C4-2B (cell line): ENCODE measurements around the gene BRSK2.

Source experiments
- ZFX ChIP-seq: fragments of 450-650 bp; IDR thresholded peaks from 2 replicates; pipeline ENCODE4 v1.6.1; 2017
- TF ChIP-seq, protein P1 (sequence below): fragments of 450-650 bp; conservative IDR thresholded peaks from 2 replicates; pipeline ENCODE4 v1.5.1; 2017; ENCODE audit warnings: mild to moderate bottlenecking

DNA sequence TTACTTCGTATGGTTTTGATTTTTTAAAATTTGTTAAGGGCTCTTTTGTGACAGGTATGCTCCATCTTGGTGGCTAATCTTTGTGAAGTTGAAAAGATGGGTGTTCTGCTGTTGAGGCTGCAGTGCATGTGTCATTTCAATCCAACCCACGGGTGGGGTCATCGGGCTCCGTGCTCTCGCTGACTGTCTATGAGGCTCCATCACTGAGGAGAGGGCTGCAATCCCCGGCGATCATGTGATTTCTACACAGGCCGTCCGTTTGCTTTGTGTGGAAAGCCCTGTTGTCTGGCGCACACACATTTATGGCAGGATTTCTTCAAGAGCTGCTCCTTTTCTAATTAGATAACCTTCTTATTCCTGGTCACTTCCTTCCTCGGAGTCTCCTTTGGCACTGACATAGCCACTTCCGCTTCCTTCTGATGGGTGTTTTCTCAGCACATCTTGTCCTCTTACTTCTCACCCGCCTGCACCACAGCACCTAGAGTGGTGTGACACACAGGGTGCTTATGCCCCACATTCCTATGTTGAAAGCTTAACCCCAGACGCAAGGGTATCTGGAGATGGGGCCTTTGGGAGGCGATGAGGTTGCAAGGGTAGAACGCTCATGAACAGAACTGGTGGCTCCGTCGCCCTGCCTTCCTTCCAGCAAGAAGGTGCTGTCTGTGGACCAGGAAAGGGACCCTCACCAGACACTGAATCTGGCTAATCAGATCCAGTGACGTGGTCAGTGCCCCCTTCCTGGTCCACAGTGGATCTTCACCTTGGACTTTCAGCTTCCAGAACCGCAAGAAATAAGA, 87.4 kb downstream of the BRSK2 start:
- TF ChIP-seq, protein P1, sequence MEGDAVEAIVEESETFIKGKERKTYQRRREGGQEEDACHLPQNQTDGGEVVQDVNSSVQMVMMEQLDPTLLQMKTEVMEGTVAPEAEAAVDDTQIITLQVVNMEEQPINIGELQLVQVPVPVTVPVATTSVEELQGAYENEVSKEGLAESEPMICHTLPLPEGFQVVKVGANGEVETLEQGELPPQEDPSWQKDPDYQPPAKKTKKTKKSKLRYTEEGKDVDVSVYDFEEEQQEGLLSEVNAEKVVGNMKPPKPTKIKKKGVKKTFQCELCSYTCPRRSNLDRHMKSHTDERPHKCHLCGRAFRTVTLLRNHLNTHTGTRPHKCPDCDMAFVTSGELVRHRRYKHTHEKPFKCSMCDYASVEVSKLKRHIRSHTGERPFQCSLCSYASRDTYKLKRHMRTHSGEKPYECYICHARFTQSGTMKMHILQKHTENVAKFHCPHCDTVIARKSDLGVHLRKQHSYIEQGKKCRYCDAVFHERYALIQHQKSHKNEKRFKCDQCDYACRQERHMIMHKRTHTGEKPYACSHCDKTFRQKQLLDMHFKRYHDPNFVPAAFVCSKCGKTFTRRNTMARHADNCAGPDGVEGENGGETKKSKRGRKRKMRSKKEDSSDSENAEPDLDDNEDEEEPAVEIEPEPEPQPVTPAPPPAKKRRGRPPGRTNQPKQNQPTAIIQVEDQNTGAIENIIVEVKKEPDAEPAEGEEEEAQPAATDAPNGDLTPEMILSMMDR = no peak
- no peak for TF ChIP-seq ZFX
